ENCODE measurements around the gene BICDL2. TPM values are rescaled to one million over a fixed set of nuclear protein-coding genes. Genes with fewer than 3 reads are reported as not detected.

The BICDL2 gene
- total and polyA plus RNA-seq, 7 donors, result 0.36 to 83.8 (median 62.5) TPM; not detected in 2

GRCh38 chr16:3051494-3051893 lies 14.8 kb upstream of the BICDL2 start:
- intact Hi-C loops (cut with DNase I), result no loop called here
- no peaks in the 10 kb centered on the region for H3K9me3 ChIP-seq
- H3K4me1 ChIP-seq, result peaks cover 0 to 6% (median 5%) of the 10 kb centered on the region in 4 donors
- H3K27ac ChIP-seq, result no peak overlapping the region
- TF ChIP-seq POLR2AphosphoS5 (IDR thresholded peaks at IDR 0.05) (no peak), POLR2A (IDR thresholded peaks at IDR 0.05) (no peak), EP300 (IDR thresholded peaks at IDR 0.05) (no peak)
- TF ChIP-seq, protein P1, sequence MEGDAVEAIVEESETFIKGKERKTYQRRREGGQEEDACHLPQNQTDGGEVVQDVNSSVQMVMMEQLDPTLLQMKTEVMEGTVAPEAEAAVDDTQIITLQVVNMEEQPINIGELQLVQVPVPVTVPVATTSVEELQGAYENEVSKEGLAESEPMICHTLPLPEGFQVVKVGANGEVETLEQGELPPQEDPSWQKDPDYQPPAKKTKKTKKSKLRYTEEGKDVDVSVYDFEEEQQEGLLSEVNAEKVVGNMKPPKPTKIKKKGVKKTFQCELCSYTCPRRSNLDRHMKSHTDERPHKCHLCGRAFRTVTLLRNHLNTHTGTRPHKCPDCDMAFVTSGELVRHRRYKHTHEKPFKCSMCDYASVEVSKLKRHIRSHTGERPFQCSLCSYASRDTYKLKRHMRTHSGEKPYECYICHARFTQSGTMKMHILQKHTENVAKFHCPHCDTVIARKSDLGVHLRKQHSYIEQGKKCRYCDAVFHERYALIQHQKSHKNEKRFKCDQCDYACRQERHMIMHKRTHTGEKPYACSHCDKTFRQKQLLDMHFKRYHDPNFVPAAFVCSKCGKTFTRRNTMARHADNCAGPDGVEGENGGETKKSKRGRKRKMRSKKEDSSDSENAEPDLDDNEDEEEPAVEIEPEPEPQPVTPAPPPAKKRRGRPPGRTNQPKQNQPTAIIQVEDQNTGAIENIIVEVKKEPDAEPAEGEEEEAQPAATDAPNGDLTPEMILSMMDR (IDR thresholded peaks at IDR 0.05), result no peak
- H3K4me3 ChIP-seq, result no peak overlapping the region
- WGBS, 2 donors, result 70 to 85% methylated on average over 9 of the region's 9 CpGs
- H3K27me3 ChIP-seq, result peaks cover 7 to 50% (median 35%) of the 10 kb centered on the region in 3 donors
- DNase-seq, result no peak
- H3K36me3 ChIP-seq, result no peaks in the 10 kb centered on the region

DNA sequence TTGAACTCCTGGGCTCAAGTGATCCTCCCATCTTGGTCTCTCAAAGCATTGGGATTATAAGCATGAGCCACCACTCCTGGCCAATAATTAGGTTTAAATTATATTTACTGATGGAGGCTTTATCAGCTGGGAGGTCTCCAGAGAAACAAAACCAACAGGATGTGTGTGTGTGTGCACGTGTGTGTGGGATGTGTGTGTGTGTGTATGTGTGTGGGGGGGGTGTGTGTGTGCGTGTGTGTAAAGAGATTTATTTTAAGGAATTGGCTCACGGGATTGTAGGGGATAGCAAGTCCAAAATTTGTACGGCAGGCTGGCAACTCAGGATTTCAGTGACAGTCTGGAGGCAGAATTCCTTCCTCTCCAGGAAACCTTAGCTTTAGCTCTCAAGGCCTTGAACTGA lies 14.3 kb upstream of the BICDL2 start:
- H3K36me3 ChIP-seq, result no peaks in the 10 kb centered on the region
- no peak for TF ChIP-seq POLR2A (IDR thresholded peaks at IDR 0.05)
- no peak for TF ChIP-seq EP300 (IDR thresholded peaks at IDR 0.05)
- no peak for TF ChIP-seq POLR2AphosphoS5 (IDR thresholded peaks at IDR 0.05)
- TF ChIP-seq, protein P1 (IDR thresholded peaks at IDR 0.05), result no peak
- peaks cover 0 to 11% (median 10%) of the 10 kb centered on the region in 4 donors for H3K4me1 ChIP-seq
- DNase-seq, result no peak
- 32 to 45% methylated on average over 4 of the region's 4 CpGs for WGBS, 2 donors
- no peak overlapping the region for H3K4me3 ChIP-seq
- intact Hi-C loops (cut with DNase I), result no loop called here
- H3K27me3 ChIP-seq, result peaks cover 12 to 55% (median 40%) of the 10 kb centered on the region in 3 donors
- no peak overlapping the region for H3K27ac ChIP-seq
- no peaks in the 10 kb centered on the region for H3K9me3 ChIP-seq

DNA sequence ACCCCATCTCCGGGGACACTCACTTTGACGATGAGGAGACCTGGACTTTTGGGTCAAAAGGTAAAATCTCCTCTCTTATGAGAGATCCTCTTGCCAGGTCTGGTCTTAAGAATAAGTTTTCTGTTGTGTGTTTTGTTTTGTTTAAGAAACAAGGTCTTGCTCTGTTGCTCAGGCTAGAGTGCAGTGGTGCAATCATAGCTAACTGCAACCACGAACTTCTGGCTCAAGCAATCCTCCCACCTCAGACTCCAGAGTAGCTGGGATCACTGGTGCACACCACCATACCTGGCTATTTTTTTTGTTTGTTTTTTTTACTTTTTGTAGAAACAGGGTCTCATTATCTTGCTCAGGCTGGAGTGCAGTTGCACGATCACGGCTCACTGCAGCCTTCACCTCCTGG lies 13.7 kb upstream of the BICDL2 start:
- intact Hi-C loops (cut with DNase I), result no loop called here
- Histone ChIP-seq H3K4me3 (no peak overlapping the region), H3K27ac (no peak overlapping the region), H3K9me3 (no peaks in the 10 kb centered on the region), H3K36me3 (no peaks in the 10 kb centered on the region), H3K4me1 (peaks cover 0 to 16% (median 15%) of the 10 kb centered on the region in 4 donors), H3K27me3 (peaks cover 17 to 60% (median 45%) of the 10 kb centered on the region in 3 donors)
- 62 to 79% methylated on average over 5 of the region's 5 CpGs for WGBS, 2 donors
- DNase-seq, result no peak
- no peak for TF ChIP-seq POLR2AphosphoS5 (IDR thresholded peaks at IDR 0.05)

GRCh38 chr16:3049921-3050481 lies 13.3 kb upstream of the BICDL2 start:
- no peak for TF ChIP-seq POLR2AphosphoS5 (IDR thresholded peaks at IDR 0.05)
- TF ChIP-seq EP300 (IDR thresholded peaks at IDR 0.05), result no peak
- TF ChIP-seq, protein P1 (IDR thresholded peaks at IDR 0.05), result no peak
- Histone ChIP-seq H3K36me3 (no peaks in the 10 kb centered on the region), H3K27me3 (peaks cover 22 to 65% (median 50%) of the 10 kb centered on the region in 3 donors), H3K4me1 (peaks cover 0 to 20% (median 19%) of the 10 kb centered on the region in 4 donors), H3K27ac (no peak overlapping the region), H3K4me3 (no peak overlapping the region), H3K9me3 (no peaks in the 10 kb centered on the region)
- intact Hi-C loops (cut with DNase I), result no loop called here
- DNase-seq, result no peak
- WGBS, 2 donors, result 81 to 86% methylated on average over 26 of the region's 26 CpGs

GRCh38 chr16:3047387-3047720 lies 10.6 kb upstream of the BICDL2 start:
- intact Hi-C loops (cut with DNase I), result no loop called here
- TF ChIP-seq EP300 (IDR thresholded peaks at IDR 0.05) (no peak), POLR2AphosphoS5 (IDR thresholded peaks at IDR 0.05) (no peak), POLR2A (IDR thresholded peaks at IDR 0.05) (no peak)
- TF ChIP-seq, protein P1 (IDR thresholded peaks at IDR 0.05), result no peak
- Histone ChIP-seq H3K27ac (no peak overlapping the region), H3K9me3 (no peaks in the 10 kb centered on the region), H3K4me3 (no peak overlapping the region), H3K27me3 (peaks cover 37 to 91% (median 73%) of the 10 kb centered on the region in 3 donors), H3K4me1 (peaks cover 0 to 22% (median 19%) of the 10 kb centered on the region in 4 donors), H3K36me3 (no peaks in the 10 kb centered on the region)
- no peak for DNase-seq
- WGBS, 2 donors, result 7 to 14% methylated on average over 13 of the region's 13 CpGs
